ENCODE results near the gene C19orf81.

The C19orf81 gene

GRCh38 chr19:50644315-50644915 lies 4.8 kb upstream of the C19orf81 start:
- POLR2A ChIA-PET (ENCODE audit: low non-redundant PET): no interaction called here
- TF ChIP-seq CTCF (conservative IDR thresholded peaks at IDR 0.05; ENCODE audit: low read depth): no peak
- CTCF ChIA-PET: interaction anchor here (0.6 kb wide), 1 partner anchor 167 kb away, joined by 4 read pairs; no protein-coding TSS in a partner anchor
- no peak overlapping the region for H3K27ac ChIP-seq
- no peak for DNase-seq (ENCODE audit: low spot score)

- ChIA-PET POLR2A (ENCODE audit: low non-redundant PET) (no interaction called here), CTCF (no interaction called here)
- TF ChIP-seq CTCF (conservative IDR thresholded peaks at IDR 0.05; ENCODE audit: low read depth): no peak
- no peak for DNase-seq (ENCODE audit: low spot score)
- no peak overlapping the region for H3K27ac ChIP-seq
Observed at GRCh38 chr19:50645107-50645506, 4.1 kb upstream of the C19orf81 start.

GRCh38 chr19:50646074-50646807 lies 3.0 kb upstream of the C19orf81 start:
- DNase-seq (ENCODE audit: low spot score): peak; percentile 64
- no peak for TF ChIP-seq CTCF (conservative IDR thresholded peaks at IDR 0.05; ENCODE audit: low read depth)
- POLR2A ChIA-PET (ENCODE audit: low non-redundant PET): no interaction called here
- H3K27ac ChIP-seq: no peak overlapping the region
- CTCF ChIA-PET: no interaction called here

- no peak overlapping the region for H3K27ac ChIP-seq
- no peak for TF ChIP-seq CTCF (conservative IDR thresholded peaks at IDR 0.05; ENCODE audit: low read depth)
- DNase-seq (ENCODE audit: low spot score): no peak
- CTCF ChIA-PET: no interaction called here
- POLR2A ChIA-PET (ENCODE audit: low non-redundant PET): no interaction called here
Observed at GRCh38 chr19:50647879-50648615, 1.2 kb upstream of the C19orf81 start.

GRCh38 chr19:50648659-50649058 lies 586 bp upstream of the C19orf81 start:
- no peak overlapping the region for H3K27ac ChIP-seq
- no peak for DNase-seq (ENCODE audit: low spot score)
- ChIA-PET POLR2A (ENCODE audit: low non-redundant PET) (no interaction called here), CTCF (no interaction called here)
- TF ChIP-seq CTCF (conservative IDR thresholded peaks at IDR 0.05; ENCODE audit: low read depth): no peak

GRCh38 chr19:50651174-50651573 lies 1.9 kb downstream of the C19orf81 start:
- POLR2A ChIA-PET (ENCODE audit: low non-redundant PET): no interaction called here
- CTCF ChIA-PET: no interaction called here
- no peak for DNase-seq (ENCODE audit: low spot score)
- H3K27ac ChIP-seq: no peak overlapping the region
- TF ChIP-seq CTCF (conservative IDR thresholded peaks at IDR 0.05; ENCODE audit: low read depth): no peak

Data from RWPE1 (cell line).